Smooth muscle cell (in vitro differentiated cells): ENCODE data around the gene LMCD1. TPM values are rescaled to one million over a fixed set of nuclear protein-coding genes. Genes with fewer than 3 reads are reported as not detected.

Experiments used
- DNase-seq: peaks from one replicate; lab custom pipeline; 2025; ENCODE audit not compliant: unreplicated experiment; lab: John Stamatoyannopoulos, UW
- H2AFZ ChIP-seq: fragments of 200-600 bp; sonication (generic); 2 replicates; pipeline ENCODE4 v1.6.0; 2016; ENCODE audit warnings: antibody characterized with exemption, low read depth, mild to moderate bottlenecking
- H3F3A ChIP-seq: fragments of 200-600 bp; sonication (generic); 2 replicates; pipeline ENCODE4 v1.6.0; 2017; ENCODE audit warnings: antibody characterized with exemption, low read depth
- H3K27ac ChIP-seq: fragments of 200-600 bp; sonication (generic); 2 replicates; pipeline ENCODE4 v1.5.1; 2016; ENCODE audit warnings: low read depth, mild to moderate bottlenecking
- H3K27me3 ChIP-seq: fragments of 200-600 bp; sonication (generic); 2 replicates; pipeline ENCODE4 v1.6.1; 2016; ENCODE audit warnings: low read depth, mild to moderate bottlenecking
- H3K36me3 ChIP-seq: fragments of 200-600 bp; sonication (generic); 2 replicates; pipeline ENCODE4 v1.5.1; 2016; ENCODE audit warnings: low read depth
- H3K4me1 ChIP-seq: fragments of 200-600 bp; sonication (generic); 2 replicates; pipeline ENCODE4 v1.5.1; 2016; ENCODE audit warnings: low read depth
- H3K4me2 ChIP-seq: fragments of 200-600 bp; sonication (generic); 2 replicates; pipeline ENCODE4 v1.6.0; 2016; ENCODE audit warnings: mild to moderate bottlenecking
- H3K4me3 ChIP-seq: fragments of 200-600 bp; sonication (generic); 2 replicates; pipeline ENCODE4 v1.5.1; 2016; ENCODE audit warnings: mild to moderate bottlenecking
- H3K79me2 ChIP-seq: fragments of 200-600 bp; sonication (generic); 2 replicates; pipeline ENCODE4 v1.6.0; 2016; ENCODE audit warnings: low read depth, mild to moderate bottlenecking
- H3K9ac ChIP-seq: fragments of 200-600 bp; sonication (generic); 2 replicates; pipeline ENCODE4 v1.6.0; 2016; ENCODE audit warnings: low read depth
- H3K9me3 ChIP-seq: fragments of 200-600 bp; sonication (generic); replicated peaks from 2 replicates; pipeline ENCODE4 v1.5.1; 2016; ENCODE audit warnings: low read depth
- H4K20me1 ChIP-seq: fragments of 200-600 bp; sonication (generic); 2 replicates; pipeline ENCODE4 v1.6.0; 2016; ENCODE audit warnings: low read depth
- WGBS: methylation state at CpG from one replicate; pipeline ENCODE4 v1.1.7; 2016; ENCODE audit warnings: low lambda C conversion rate; 5-methylcytosine and 5-hydroxymethylcytosine counted together
- polyA plus RNA-seq: library from polyadenylated mRNA; unstranded; fragments of >200 nt; fragmentation: Nextera tagmentation; extraction: Ambion mirVana; gene quantifications from 2 replicates; pipeline ENCODE4 v1.2.1, GENCODE V29; 2016
- total RNA-seq: library from RNA; depleted of rRNA; stranded (reverse); fragments of >200 nt; gene quantifications from 2 replicates; pipeline ENCODE4 v1.2.3, GENCODE V29; 2014
- TF ChIP-seq, protein P1 (sequence below): fragments of 200-600 bp; sonication (generic); IDR thresholded peaks from 2 replicates; pipeline ENCODE4 v1.5.1; 2017; ENCODE audit warnings: borderline replicate concordance, mild to moderate bottlenecking, antibody characterized with exemption; ENCODE audit not compliant: insufficient read depth, poor library complexity, severe bottlenecking

LMCD1 gene
- total and polyA plus RNA-seq, 2 experiments from 2014 or later, result 187 to 524 TPM

DNA sequence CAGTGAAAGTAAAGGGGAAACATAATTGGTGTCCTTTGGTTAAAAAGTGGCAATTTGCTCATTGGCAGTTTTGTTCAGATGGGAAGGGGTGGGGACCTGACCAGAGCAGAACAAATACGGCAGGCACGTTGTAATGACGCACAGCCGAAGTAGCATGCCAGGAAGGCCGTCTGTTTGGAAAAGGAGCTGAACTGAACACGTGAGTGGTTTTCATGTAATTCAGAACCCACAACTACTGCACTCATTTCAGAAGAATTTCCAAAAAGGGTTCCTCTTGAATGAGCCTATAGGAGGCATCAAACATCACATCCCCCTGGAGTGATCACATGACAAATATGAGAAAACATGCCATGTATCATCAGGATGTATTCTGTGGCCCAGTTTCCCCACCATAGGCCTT is 42.9 kb upstream of the LMCD1 start:
- H3K4me2 ChIP-seq, result no peak overlapping the region

DNA sequence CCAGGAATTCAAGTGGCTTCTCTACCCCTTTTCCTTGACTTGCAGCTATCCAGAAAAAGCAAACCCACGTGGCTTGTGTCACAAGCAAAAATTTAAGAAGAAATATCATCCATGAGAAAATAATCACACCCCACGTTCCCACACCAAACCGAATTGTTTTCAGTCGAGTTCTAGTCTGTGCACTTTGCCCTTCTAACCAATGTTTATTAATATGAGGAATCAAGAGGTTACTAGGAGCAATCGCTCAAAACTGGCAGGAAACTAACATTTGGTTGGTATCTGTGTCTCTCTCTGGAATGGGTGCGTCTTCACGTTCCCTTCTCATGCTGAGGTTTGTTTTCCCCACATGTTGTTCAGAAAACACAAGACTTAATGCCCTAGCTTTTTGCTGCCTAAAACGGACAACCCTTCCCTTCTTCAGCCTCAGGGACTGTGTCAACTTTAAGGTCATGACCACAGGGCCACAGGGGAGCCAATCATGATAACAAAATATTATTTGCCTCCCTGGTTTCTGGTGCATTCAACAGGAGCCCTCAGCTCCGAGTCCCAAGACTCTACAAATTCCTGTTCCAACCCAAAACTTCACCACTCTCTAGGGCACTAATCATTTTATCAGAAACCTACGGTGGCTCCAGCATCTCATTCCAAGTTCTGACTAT is 41.4 kb upstream of the LMCD1 start:
- H3K4me1 ChIP-seq, result peaks cover 11% of the 10 kb centered on the region
- H3K27ac ChIP-seq, result no peak overlapping the region
- no peak overlapping the region for H3K4me3 ChIP-seq
- 93% methylated on average over 10 of the region's 10 CpGs for WGBS
- no peaks in the 10 kb centered on the region for H3K36me3 ChIP-seq
- no peaks in the 10 kb centered on the region for H3K27me3 ChIP-seq
- TF ChIP-seq, protein P1, sequence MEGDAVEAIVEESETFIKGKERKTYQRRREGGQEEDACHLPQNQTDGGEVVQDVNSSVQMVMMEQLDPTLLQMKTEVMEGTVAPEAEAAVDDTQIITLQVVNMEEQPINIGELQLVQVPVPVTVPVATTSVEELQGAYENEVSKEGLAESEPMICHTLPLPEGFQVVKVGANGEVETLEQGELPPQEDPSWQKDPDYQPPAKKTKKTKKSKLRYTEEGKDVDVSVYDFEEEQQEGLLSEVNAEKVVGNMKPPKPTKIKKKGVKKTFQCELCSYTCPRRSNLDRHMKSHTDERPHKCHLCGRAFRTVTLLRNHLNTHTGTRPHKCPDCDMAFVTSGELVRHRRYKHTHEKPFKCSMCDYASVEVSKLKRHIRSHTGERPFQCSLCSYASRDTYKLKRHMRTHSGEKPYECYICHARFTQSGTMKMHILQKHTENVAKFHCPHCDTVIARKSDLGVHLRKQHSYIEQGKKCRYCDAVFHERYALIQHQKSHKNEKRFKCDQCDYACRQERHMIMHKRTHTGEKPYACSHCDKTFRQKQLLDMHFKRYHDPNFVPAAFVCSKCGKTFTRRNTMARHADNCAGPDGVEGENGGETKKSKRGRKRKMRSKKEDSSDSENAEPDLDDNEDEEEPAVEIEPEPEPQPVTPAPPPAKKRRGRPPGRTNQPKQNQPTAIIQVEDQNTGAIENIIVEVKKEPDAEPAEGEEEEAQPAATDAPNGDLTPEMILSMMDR, result no peak
- H4K20me1 ChIP-seq, result no peaks in the 10 kb centered on the region
- H2AFZ ChIP-seq, result no peak overlapping the region
- no peak overlapping the region for H3K9ac ChIP-seq
- no peak for DNase-seq
- no peaks in the 10 kb centered on the region for H3K79me2 ChIP-seq
- H3F3A ChIP-seq, result no peaks in the 10 kb centered on the region
- H3K4me2 ChIP-seq, result no peak overlapping the region
- H3K9me3 ChIP-seq, result no peaks in the 10 kb centered on the region

More for the DNA sequence above, 42.9 kb upstream of the LMCD1 start:
- Histone ChIP-seq H4K20me1 (no peaks in the 10 kb centered on the region), H3K9me3 (no peaks in the 10 kb centered on the region), H3K27ac (no peak overlapping the region), H3K79me2 (no peaks in the 10 kb centered on the region), H2AFZ (no peak overlapping the region), H3K27me3 (no peaks in the 10 kb centered on the region), H3K4me3 (no peak overlapping the region), H3K9ac (no peak overlapping the region), H3K4me1 (peaks cover 11% of the 10 kb centered on the region), H3K36me3 (no peaks in the 10 kb centered on the region), H3F3A (no peaks in the 10 kb centered on the region)
- no peak for DNase-seq
- 78% methylated on average over 6 of the region's 6 CpGs for WGBS
- TF ChIP-seq, protein P1, result no peak

DNA sequence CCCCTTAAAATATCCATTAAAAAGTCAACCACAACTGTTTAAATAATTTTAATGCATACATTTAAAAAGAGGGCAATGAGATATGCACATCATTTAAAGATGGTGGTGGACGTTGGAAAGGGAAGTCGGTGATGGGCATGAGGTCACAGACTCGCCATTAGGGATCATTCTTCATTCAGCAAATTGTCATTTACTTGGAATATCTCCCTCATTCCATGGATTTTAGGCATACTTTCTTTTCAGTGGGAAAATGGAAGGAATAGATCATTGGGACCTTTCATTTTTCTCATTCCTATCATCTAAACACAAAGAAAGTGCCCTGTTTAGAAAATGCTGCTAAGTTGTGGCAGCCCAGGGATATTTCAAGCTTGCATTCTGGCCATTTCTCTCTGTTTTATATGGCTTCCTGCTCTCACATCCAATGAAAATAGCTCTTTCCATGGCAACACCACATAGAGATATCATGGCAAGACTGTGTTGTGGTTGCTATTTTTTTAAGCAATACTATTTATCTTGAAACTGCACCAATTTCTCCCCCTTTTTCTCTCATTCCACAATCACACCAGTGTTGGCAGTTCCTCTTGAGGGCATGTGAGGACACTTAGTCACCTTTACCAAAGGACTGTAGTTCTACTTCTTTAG is 40.7 kb upstream of the LMCD1 start:
- TF ChIP-seq, protein P1, result no peak
- no peak for DNase-seq
- Histone ChIP-seq H3K4me3 (no peak overlapping the region), H3K36me3 (no peaks in the 10 kb centered on the region), H2AFZ (no peak overlapping the region), H3K27me3 (no peaks in the 10 kb centered on the region), H3K9ac (no peak overlapping the region), H3K9me3 (no peaks in the 10 kb centered on the region), H3K4me1 (peaks cover 9% of the 10 kb centered on the region), H3F3A (no peaks in the 10 kb centered on the region), H3K27ac (no peak overlapping the region), H3K4me2 (no peak overlapping the region), H4K20me1 (no peaks in the 10 kb centered on the region), H3K79me2 (no peaks in the 10 kb centered on the region)
- 94% methylated on average over 3 of the region's 3 CpGs for WGBS
